AML-193 (cell line): ENCODE measurements around the gene CTTN.
"Not testable (repeated sequence)": the region's sequence is repeated elsewhere in the genome, so short reads cannot be mapped to it uniquely, and the experiment has no call there.

Source experiments
- DNase-seq, 2 experiments: peaks; one replicate each; lab custom pipeline; 2025; lab: John Stamatoyannopoulos, UW

The CTTN gene

GRCh38 chr11:70454197-70454767, 56.0 kb downstream of the CTTN start:
- DNase-seq: no peak

- not testable (repeated sequence) for DNase-seq
Measured at GRCh38 chr11:70454811-70455210, 56.5 kb downstream of the CTTN start.

- no peak for DNase-seq
Measured at GRCh38 chr11:70455354-70455753, 57.0 kb downstream of the CTTN start.

GRCh38 chr11:70456921-70457532, 58.7 kb downstream of the CTTN start:
- no peak for DNase-seq

GRCh38 chr11:70458736-70459135, 60.4 kb downstream of the CTTN start:
- no peak for DNase-seq

GRCh38 chr11:70460111-70460510, 61.8 kb downstream of the CTTN start:
- no peak for DNase-seq

- DNase-seq: no peak
Measured at GRCh38 chr11:70460964-70461363, 62.6 kb downstream of the CTTN start.

- DNase-seq: no peak
Measured at GRCh38 chr11:70462818-70463477, 64.6 kb downstream of the CTTN start.

- no peak for DNase-seq
Measured at GRCh38 chr11:70463478-70464255, 65.3 kb downstream of the CTTN start.

GRCh38 chr11:70464509-70465361, 66.4 kb downstream of the CTTN start:
- no peak for DNase-seq

GRCh38 chr11:70466154-70466553, 67.8 kb downstream of the CTTN start:
- DNase-seq: no peak

- no peak for DNase-seq
Measured at GRCh38 chr11:70466596-70466995, 68.3 kb downstream of the CTTN start.

GRCh38 chr11:70467201-70468085, 69.1 kb downstream of the CTTN start:
- DNase-seq: peak; percentile 18 to 22

GRCh38 chr11:70468256-70469195, 70.2 kb downstream of the CTTN start:
- DNase-seq: no peak

- DNase-seq: no peak
Measured at GRCh38 chr11:70470127-70470526, 71.8 kb downstream of the CTTN start.

GRCh38 chr11:70471254-70471653, 72.9 kb downstream of the CTTN start:
- peak; percentile 34 to 47 for DNase-seq

GRCh38 chr11:70472240-70472639, 73.9 kb downstream of the CTTN start:
- DNase-seq: no peak

- no peak for DNase-seq
Measured at GRCh38 chr11:70473186-70473872, 75.0 kb downstream of the CTTN start.
